ENCODE measurements around the gene MLH3. TPM values are rescaled to one million over a fixed set of nuclear protein-coding genes. Genes with fewer than 3 reads are reported as not detected.

MLH3 gene
- total and polyA plus RNA-seq, 2 donors (not counting 3 experiments of a cell fraction or from before 2014, with no cell fraction given) = 4.8 to 16.5 TPM

GRCh38 chr14:74984236-74985027 lies 66.8 kb downstream of the MLH3 start:
- intact Hi-C loops (cut with micrococcal nuclease) = loop anchor here (5.0 kb wide), 1 partner anchor 367 kb away; no protein-coding TSS in a partner anchor

More at GRCh38 chr14:74984236-74985027, 66.8 kb downstream of the MLH3 start:
- dilution Hi-C loops (cut with MboI; ENCODE audit: extremely low pct_ligation_motif_present, low sequenced_read_pairs) = no loop called here
- no peak overlapping the region for H3K9ac ChIP-seq (replicated peaks; ENCODE audit: extremely low read depth, insufficient read depth, low read length)
- DNase-seq (ENCODE audit: low read depth, low spot score) (no peak), FAIRE-seq (no peak)
- no peaks in the 10 kb centered on the region for H3K27me3 ChIP-seq (ENCODE audit: control insufficient read depth in 2 of 2, insufficient read depth in 2 of 2, low read length in 2 of 2)
- no peaks in the 10 kb centered on the region for H3K9me1 ChIP-seq (replicated peaks; ENCODE audit: control insufficient read depth, extremely low read depth, insufficient read depth, low read length)
- H3K4me1 ChIP-seq (ENCODE audit: control insufficient read depth, extremely low read depth, insufficient read depth, low read length) = peaks cover 74% of the 10 kb centered on the region
- CTCF ChIA-PET = interaction anchor here (1.0 kb wide), 1 partner anchor 11 kb away, joined by 3 read pairs; no protein-coding TSS in a partner anchor
- H3K9me3 ChIP-seq (replicated peaks; ENCODE audit: control insufficient read depth, insufficient read depth, low read length) = no peaks in the 10 kb centered on the region
- H3K27ac ChIP-seq (ENCODE audit: insufficient read depth, low read depth, low read length) = peak overlapping the region; percentile 66
- TF ChIP-seq CTCF (IDR thresholded peaks at IDR 0.05; ENCODE audit: extremely low read depth in 1 of 2, insufficient read depth in 1 of 2, low read depth in 1 of 2, low read length in 2 of 2) (no peak), FOS (IDR thresholded peaks at IDR 0.05; ENCODE audit: borderline replicate concordance, insufficient read depth, low read length) (no peak), POLR2A (IDR thresholded peaks at IDR 0.05; ENCODE audit: low read depth, low read length) (no peak), JUN (IDR thresholded peaks at IDR 0.05; ENCODE audit: borderline replicate concordance, insufficient read depth, insufficient read length, low read depth) (no peak), GATA2 (IDR thresholded peaks at IDR 0.05; ENCODE audit: insufficient read depth, insufficient read length, low read depth, low read length) (no peak), MAX (IDR thresholded peaks at IDR 0.05; ENCODE audit: insufficient read depth, insufficient read length) (no peak)
- H3K4me2 ChIP-seq (ENCODE audit: insufficient read depth, low read length) = no peak overlapping the region
- no peaks in the 10 kb centered on the region for H3K79me2 ChIP-seq (ENCODE audit: control insufficient read depth, insufficient read depth, low read length)
- H3K4me3 ChIP-seq (replicated peaks in 1 of 3; ENCODE audit: insufficient read depth in 1 of 3, low read depth in 1 of 3, low read length in 3 of 3) = no peak overlapping the region
- H2AFZ ChIP-seq (ENCODE audit: low read depth, low read length) = no peak overlapping the region
- no TSS peak for BruUV-seq (replicated peaks)
- POLR2A ChIA-PET = interaction anchor here (1.5 kb wide), 1 partner anchor 29 kb away, joined by 6 read pairs; the partner anchor contains the start of gene PGF
- H3K36me3 ChIP-seq (ENCODE audit: control insufficient read depth in 2 of 2, extremely low read depth in 1 of 2, insufficient read depth in 2 of 2, low read length in 2 of 2) = no peaks in the 10 kb centered on the region
- no peaks in the 10 kb centered on the region for H4K20me1 ChIP-seq (replicated peaks; ENCODE audit: control insufficient read depth, extremely low read depth, insufficient read depth, low read length)

All from endothelial cell of umbilical vein (primary cell).